PC-9 (cell line): ENCODE results near the gene ST8SIA2. TPM values are rescaled to one million over a fixed set of nuclear protein-coding genes. Genes with fewer than 3 reads are reported as not detected.

Experiments used
- BruUV-seq: library from RNA; stranded (reverse); fragments of 400-500 nt; replicated peaks from 2 replicates; lab custom pipeline; 2021; lab: Mats Ljungman, UMichigan
- CTCF ChIA-PET: fragments of 300-600 bp; sonication (Branson Sonifier 250); formaldehyde crosslinking; loops from one replicate; lab custom pipeline; 2022; ENCODE audit warnings: antibody characterized with exemption; lab: Charles Lee
- POLR2A ChIA-PET: fragments of 300-600 bp; sonication (Branson Sonifier 250); formaldehyde crosslinking; loops from one replicate; lab custom pipeline; 2022; ENCODE audit warnings: antibody characterized with exemption; ENCODE audit not compliant: unreplicated experiment; lab: Charles Lee
- DNase-seq, 2 experiments: peaks; one replicate each; pipeline versions ENCODE4 v3.0.0 to v3.0.0-alpha.2; 2015 to 2022; ENCODE audit warnings: mixed read lengths in 1 of 2
- H2AFZ ChIP-seq: fragments of 200-600 bp; sonication (generic); 2 replicates; pipeline ENCODE4 v1.8.1; 2017; ENCODE audit warnings: antibody characterized with exemption
- H3F3A ChIP-seq: fragments of 200-600 bp; sonication (generic); 2 replicates; pipeline ENCODE4 v1.8.1; 2017; ENCODE audit warnings: antibody characterized with exemption, mild to moderate bottlenecking, low read depth; ENCODE audit not compliant: insufficient read depth
- H3K27ac ChIP-seq: fragments of 200-600 bp; sonication (generic); 2 replicates; pipeline ENCODE4 v1.6.1; 2016; ENCODE audit warnings: mixed run types
- H3K27me3 ChIP-seq: fragments of 200-600 bp; sonication (generic); 2 replicates; pipeline ENCODE4 v1.6.1; 2016; ENCODE audit warnings: low read depth, mixed run types; ENCODE audit not compliant: insufficient read depth
- H3K36me3 ChIP-seq: fragments of 200-600 bp; sonication (generic); 2 replicates; pipeline ENCODE4 v1.6.1; 2016; ENCODE audit warnings: low read depth, mixed run types
- H3K4me1 ChIP-seq: fragments of 200-600 bp; sonication (generic); replicated peaks from 2 replicates; pipeline ENCODE4 v1.6.1; 2016; ENCODE audit warnings: mixed run types; ENCODE audit not compliant: insufficient read depth
- H3K4me2 ChIP-seq: fragments of 200-600 bp; sonication (generic); 2 replicates; pipeline ENCODE4 v1.6.1; 2017; ENCODE audit warnings: mixed run types
- H3K4me3 ChIP-seq: fragments of 200-600 bp; sonication (generic); 2 replicates; pipeline ENCODE4 v1.6.1; 2016; ENCODE audit warnings: mixed run types
- H3K79me2 ChIP-seq: fragments of 200-600 bp; sonication (generic); 2 replicates; pipeline ENCODE4 v1.6.1; 2017; ENCODE audit warnings: low read depth, mixed run types
- H3K9me2 ChIP-seq: fragments of 200-600 bp; sonication (generic); 2 replicates; pipeline ENCODE4 v1.8.1; 2017; ENCODE audit warnings: mild to moderate bottlenecking; ENCODE audit not compliant: insufficient read depth
- H3K9me3 ChIP-seq: fragments of 200-600 bp; sonication (generic); 2 replicates; pipeline ENCODE4 v1.8.1; 2016; ENCODE audit warnings: low read depth; ENCODE audit not compliant: insufficient read depth
- H4K20me1 ChIP-seq: fragments of 200-600 bp; sonication (generic); 2 replicates; pipeline ENCODE4 v1.8.1; 2017; ENCODE audit not compliant: insufficient read depth
- EZH2 ChIP-seq: fragments of 200-600 bp; sonication (generic); IDR thresholded peaks from 2 replicates; pipeline ENCODE4 v1.8.0; 2017; ENCODE audit warnings: antibody characterized with exemption, low read depth
- intact Hi-C: fragments of 100-400 bp; cut with micrococcal nuclease; formaldehyde crosslinking; loops from one replicate; pipeline ENCODE4 v1.10.0; 2022; ENCODE audit not compliant: unreplicated experiment
- total RNA-seq: library from RNA; stranded (reverse); gene quantifications from 2 replicates; pipeline ENCODE4 v1.2.3, GENCODE V29; 2021
- TF ChIP-seq, protein P1 (sequence below): fragments of 200-600 bp; sonication (generic); conservative IDR thresholded peaks from 2 replicates; pipeline ENCODE4 v1.6.1; 2017; ENCODE audit warnings: mixed run types, antibody characterized with exemption, mild to moderate bottlenecking, moderate library complexity

Gene ST8SIA2
- total RNA-seq, 1 experiment from 2014 or later: not detected

DNA sequence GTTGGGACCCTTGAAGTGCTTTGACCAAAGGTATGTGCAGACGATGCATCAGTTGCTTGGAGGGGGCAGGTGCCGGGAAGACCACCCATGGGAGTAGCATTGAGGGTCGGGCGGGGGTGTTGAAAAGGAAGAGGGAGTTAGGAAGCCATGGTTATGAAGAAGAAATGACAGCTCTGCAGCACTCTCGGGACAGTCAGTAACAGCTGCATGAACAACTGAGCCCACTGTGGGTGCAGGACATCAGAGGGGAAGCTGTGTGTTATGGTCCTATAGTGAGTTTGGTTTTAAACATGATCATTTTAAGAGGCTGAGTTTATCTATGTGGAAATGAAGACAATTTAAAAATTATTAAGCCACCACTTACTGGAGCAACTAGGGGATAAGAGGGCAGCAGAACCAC is 17.6 kb downstream of the ST8SIA2 start:
- ChIA-PET POLR2A (no interaction called here), CTCF (no interaction called here)
- Histone ChIP-seq H2AFZ (no peak overlapping the region), H3K4me2 (no peak overlapping the region), H3K4me1 (no peaks in the 10 kb centered on the region), H3K27me3 (peaks cover 42% of the 10 kb centered on the region), H3K4me3 (no peak overlapping the region), H3K79me2 (no peaks in the 10 kb centered on the region), H3K9me2 (no peaks in the 10 kb centered on the region), H3F3A (no peaks in the 10 kb centered on the region), H3K27ac (no peak overlapping the region), H4K20me1 (no peaks in the 10 kb centered on the region), H3K36me3 (no peaks in the 10 kb centered on the region), H3K9me3 (no peaks in the 10 kb centered on the region)
- no TSS peak for BruUV-seq
- DNase-seq: no peak
- TF ChIP-seq, protein P1, sequence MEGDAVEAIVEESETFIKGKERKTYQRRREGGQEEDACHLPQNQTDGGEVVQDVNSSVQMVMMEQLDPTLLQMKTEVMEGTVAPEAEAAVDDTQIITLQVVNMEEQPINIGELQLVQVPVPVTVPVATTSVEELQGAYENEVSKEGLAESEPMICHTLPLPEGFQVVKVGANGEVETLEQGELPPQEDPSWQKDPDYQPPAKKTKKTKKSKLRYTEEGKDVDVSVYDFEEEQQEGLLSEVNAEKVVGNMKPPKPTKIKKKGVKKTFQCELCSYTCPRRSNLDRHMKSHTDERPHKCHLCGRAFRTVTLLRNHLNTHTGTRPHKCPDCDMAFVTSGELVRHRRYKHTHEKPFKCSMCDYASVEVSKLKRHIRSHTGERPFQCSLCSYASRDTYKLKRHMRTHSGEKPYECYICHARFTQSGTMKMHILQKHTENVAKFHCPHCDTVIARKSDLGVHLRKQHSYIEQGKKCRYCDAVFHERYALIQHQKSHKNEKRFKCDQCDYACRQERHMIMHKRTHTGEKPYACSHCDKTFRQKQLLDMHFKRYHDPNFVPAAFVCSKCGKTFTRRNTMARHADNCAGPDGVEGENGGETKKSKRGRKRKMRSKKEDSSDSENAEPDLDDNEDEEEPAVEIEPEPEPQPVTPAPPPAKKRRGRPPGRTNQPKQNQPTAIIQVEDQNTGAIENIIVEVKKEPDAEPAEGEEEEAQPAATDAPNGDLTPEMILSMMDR: no peak
- no peak for TF ChIP-seq EZH2
- intact Hi-C loops: no loop called here

DNA sequence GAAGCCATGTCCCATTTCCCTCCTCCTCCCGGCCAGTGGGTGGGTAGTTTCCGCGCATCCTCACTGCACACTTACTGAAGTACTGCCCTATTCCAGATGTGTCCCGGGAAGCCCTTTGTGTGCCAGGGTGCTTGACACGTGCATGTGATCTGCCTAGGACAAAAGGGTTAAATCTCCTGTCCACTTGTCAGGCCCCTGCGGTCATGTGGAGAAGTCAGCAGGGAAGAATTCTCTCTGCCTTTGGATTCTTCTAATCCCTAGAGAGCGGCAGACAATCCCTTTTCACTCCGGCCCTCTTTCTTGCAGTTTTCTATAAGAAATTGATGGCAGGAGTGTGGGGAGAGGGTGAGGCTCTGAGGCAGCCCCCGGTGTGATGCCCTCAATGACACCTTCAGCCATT is 19.8 kb downstream of the ST8SIA2 start:
- Histone ChIP-seq H3K79me2 (no peaks in the 10 kb centered on the region), H3F3A (no peaks in the 10 kb centered on the region), H2AFZ (no peak overlapping the region), H3K4me3 (no peak overlapping the region), H3K4me2 (no peak overlapping the region), H3K4me1 (no peaks in the 10 kb centered on the region), H3K9me3 (no peaks in the 10 kb centered on the region), H3K27ac (no peak overlapping the region), H3K27me3 (peaks cover 37% of the 10 kb centered on the region), H3K36me3 (no peaks in the 10 kb centered on the region), H4K20me1 (no peaks in the 10 kb centered on the region), H3K9me2 (no peaks in the 10 kb centered on the region)
- TF ChIP-seq, protein P1: no peak
- no peak for TF ChIP-seq EZH2
- BruUV-seq: no TSS peak
- CTCF ChIA-PET: no interaction called here
- no peak for DNase-seq
- POLR2A ChIA-PET: no interaction called here
- intact Hi-C loops: no loop called here

DNA sequence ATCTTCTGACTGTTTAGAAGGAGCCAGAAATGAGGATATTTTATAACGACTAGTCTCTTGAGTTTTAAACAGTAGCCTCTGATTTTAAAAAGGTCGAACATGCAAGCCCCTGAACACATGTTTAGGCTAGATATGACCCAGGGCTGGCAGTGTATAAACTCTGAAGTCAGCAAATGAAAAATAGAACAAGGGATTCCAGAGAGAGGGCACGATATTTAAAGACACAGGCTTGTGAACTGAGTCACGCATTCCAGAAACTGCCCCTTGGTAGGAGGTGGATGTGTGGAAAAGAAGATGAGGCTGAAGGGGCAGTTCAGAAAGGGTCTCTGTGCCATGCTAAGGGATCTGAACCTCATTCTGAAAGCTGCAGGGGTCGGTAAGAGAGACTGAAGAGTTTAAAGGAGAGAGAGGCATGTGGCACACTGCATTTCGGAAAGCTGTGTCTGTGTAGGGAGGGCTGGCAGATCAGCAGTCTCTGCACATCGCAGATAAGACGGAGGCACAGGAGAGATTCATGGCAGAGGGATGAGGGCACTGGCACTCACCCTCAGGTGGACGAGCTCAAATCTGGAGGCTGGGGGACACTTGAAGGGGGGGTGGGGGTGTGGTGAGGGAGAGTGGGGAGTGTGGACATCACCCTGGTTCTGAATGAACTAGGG is 22.1 kb downstream of the ST8SIA2 start:
- Histone ChIP-seq H3K9me3 (no peaks in the 10 kb centered on the region), H2AFZ (no peak overlapping the region), H3K4me1 (no peaks in the 10 kb centered on the region), H3K36me3 (no peaks in the 10 kb centered on the region), H3K4me3 (no peak overlapping the region), H4K20me1 (no peaks in the 10 kb centered on the region), H3K4me2 (no peak overlapping the region), H3K27ac (no peak overlapping the region), H3K9me2 (no peaks in the 10 kb centered on the region), H3K79me2 (no peaks in the 10 kb centered on the region), H3F3A (no peaks in the 10 kb centered on the region), H3K27me3 (peaks cover 24% of the 10 kb centered on the region)
- CTCF ChIA-PET: no interaction called here
- DNase-seq: no peak
- TF ChIP-seq EZH2: no peak
- TF ChIP-seq, protein P1: no peak
- intact Hi-C loops: no loop called here
- POLR2A ChIA-PET: interaction anchor here (0.6 kb wide), 1 partner anchor 91 kb away, joined by 12 read pairs; no protein-coding TSS in a partner anchor
- BruUV-seq: no TSS peak
